HG03064 (cell line): Measurements from ENCODE around the gene TGM4.
"Not testable (repeated sequence)": the region's sequence is repeated elsewhere in the genome, so short reads cannot be mapped to it uniquely, and the experiment has no call there.

Experiments used
- ATAC-seq: cut with Tn5 transposase; IDR thresholded peaks from one replicate; pipeline ENCODE4 v1.9.1; 2021; ENCODE audit warnings: low read depth; ENCODE audit not compliant: unreplicated experiment

Gene TGM4

GRCh38 chr3:44949770-44950169 is 75.4 kb downstream of the TGM4 start:
- ATAC-seq = not testable (repeated sequence)

DNA sequence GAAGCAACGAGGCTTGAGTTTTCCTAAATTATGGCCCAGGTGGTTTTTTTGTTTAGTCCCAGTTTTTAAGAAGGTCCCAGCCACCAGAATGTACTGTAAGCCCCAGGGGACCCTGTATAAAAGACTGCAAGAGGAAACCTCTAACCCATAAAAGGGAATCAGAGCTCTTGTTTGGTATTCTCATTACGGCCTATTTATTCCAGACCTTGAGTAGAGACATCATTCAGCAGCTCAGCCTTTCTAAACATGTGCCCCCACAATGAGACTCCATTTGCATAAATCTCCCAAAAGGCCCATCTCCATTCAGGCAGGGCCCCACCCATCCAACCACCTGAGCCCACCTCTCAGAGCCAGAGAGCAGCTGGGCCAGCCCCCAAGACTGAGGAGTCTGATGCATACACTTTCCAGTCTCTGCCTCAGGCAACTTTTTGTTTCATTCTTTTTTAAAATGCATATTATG is 75.9 kb downstream of the TGM4 start:
- no peak for ATAC-seq

DNA sequence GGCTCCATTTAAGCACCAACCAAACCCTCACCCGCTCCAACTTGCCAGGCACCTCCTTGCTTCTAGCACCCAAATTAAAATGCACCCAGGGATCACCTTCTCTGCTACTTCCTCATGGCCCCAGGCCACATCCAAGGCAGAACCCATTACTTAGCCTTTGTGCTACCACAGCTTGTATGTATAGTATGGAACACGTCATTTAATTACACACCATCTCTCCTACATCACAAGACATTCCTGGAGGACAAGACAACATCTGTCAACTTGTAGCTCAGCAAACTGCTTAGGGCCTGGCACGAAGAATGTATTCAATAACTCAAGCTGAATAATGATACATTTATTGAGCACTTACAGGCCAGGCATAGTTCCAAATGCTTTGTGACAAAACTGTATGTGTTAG is 78.3 kb downstream of the TGM4 start:
- ATAC-seq = no peak

- no peak for ATAC-seq
Observed at GRCh38 chr3:44954304-44954703, 79.9 kb downstream of the TGM4 start.

DNA sequence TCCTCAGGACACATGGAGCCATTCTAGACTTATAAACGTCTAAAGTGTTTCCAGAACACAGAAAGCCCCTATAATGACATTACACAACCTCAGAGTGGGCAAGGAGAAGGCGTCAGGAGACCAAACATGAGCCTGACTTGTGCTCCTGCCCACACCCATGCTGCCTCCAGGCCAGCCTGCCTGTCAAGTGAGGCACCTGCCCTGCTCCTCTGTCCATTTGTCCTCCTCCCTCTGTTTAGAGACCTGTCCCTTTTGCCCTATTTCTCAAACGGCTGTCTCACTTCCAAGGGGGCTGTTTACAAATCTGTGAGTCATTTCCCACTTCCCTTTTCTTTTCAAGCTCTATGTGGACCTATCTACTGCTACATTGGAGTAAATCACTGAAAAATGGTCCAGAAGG is 80.6 kb downstream of the TGM4 start:
- no peak for ATAC-seq

DNA sequence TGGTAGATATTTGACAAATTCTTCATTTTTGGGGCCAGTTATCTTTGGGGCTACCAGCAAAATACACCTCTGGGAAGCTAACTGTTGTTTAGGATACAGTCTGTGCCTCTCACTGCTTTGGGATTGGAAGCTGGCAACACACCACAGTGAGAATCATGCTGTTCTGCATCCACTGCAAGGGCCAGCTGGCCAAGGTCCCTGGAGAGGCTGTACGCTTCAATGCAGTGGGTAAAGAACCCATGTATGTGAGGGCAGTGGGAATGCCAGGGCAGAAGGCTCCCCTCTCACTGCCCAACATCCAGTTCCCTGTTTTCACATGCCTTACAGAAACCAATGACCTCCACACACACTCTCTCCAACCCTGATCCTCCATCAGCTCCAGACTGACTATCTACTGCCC is 81.5 kb downstream of the TGM4 start:
- no peak for ATAC-seq

GRCh38 chr3:44957986-44958385 is 83.6 kb downstream of the TGM4 start:
- no peak for ATAC-seq

- ATAC-seq = no peak
Observed at GRCh38 chr3:44958386-44958785, 84.0 kb downstream of the TGM4 start.

- ATAC-seq = no peak
Observed at GRCh38 chr3:44960387-44961026, 86.1 kb downstream of the TGM4 start.

DNA sequence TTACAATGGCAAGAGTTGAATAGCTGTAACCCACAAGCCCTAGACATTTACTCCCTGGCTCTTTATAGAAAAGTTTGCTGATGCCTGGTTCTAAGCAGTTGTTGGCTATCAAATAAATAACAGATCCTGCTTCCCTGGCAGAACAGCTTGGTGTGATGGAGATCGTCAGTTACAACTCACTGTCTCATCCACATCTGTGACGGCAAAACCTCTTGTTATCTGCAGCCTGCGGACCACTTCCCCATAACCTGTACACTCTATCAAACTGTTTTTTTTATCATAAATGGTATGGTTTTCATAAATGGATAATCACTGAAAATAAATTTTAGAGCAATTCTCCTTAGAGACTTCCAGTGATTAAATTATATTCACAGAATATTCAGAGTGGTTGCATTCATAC is 87.5 kb downstream of the TGM4 start:
- ATAC-seq = no peak

DNA sequence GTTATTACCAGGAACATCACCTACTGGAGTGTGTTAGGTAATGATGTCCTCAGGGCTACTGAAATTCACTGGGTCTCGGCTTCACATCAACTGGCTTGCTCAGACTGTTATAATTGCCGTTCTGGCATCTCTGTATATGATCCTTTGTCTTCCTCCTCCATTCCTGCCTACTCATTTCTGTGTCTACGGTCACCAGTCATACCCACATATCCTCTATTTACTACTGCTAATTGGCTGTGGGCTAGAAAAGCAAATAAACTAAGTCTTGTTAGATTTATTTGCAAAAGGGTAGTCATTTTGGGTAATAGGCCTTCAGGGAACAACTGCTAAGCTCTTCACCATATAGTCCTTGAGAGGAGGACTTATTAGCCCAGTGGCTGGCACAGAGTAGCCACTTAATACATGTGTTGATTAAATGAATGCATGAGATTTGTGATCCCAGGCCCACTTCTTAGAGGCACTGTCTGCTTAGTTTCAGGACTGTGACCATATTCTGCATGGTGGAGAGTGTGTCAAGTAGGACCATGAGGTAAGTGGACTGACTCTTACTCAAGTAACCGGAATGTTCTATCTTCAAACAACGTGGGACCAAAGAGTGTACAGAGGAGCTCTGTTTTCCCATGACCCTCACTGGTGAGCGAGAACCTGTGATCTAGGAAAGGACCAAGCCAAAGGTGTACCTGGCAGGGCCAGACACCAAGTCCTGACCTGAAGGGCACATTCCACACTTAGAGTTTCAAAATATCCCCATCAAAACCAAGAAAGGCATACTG is 88.4 kb downstream of the TGM4 start:
- ATAC-seq = no peak

DNA sequence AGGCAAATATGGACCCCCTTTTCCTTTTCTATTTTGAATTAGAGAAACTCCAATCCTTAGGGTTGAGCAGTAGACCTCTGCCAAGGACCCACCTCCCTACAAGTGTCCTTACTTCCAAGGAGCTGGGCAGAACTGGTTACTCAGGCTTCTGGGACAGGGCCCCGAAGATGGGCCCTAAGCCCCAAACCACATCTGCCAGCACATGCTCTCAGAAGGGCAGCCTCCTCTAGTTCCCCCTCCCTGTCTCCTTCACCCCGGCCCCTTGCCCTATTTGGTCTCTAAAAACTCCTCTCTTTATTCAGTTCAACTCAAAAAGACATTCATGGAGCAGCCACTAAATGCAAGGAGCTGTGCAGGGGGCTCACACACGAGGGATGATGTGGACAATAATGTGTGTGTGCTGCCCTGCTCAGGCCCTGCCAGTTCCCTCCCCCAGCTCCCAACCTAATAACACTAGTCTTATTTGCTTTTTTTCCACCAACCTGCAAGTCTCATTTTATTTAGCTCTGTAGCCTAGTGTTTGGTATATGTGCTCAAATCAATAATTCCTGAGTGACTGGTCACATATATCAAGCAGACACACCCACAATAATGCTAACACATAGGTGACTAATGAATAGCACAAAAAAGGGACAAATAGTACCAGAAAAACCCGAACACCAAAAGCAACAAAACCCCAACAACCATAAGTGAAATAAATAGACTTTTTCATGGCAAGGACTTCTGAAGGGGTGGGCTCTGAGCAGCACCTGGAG is 89.3 kb downstream of the TGM4 start:
- ATAC-seq = no peak
